ENCODE data around the gene RSRC2. TPM values are rescaled to one million over a fixed set of nuclear protein-coding genes. Genes with fewer than 3 reads are reported as not detected.
"Not testable (repeated sequence)": the region's sequence is repeated elsewhere in the genome, so short reads cannot be mapped to it uniquely, and the experiment has no call there.

RSRC2 gene
- 19.0 and 22.6 TPM in 2 replicates for total RNA-seq

GRCh38 chr12:122526683-122527477 is at the start of gene RSRC2, which contains the start of gene KNTC1:
TSS of gene RSRC2 (minus strand) at chr12:122526936. CDS start at chr12:122526853, 83 bp downstream.
TSS of gene KNTC1 (plus strand) at chr12:122527249. CDS start at chr12:122530064, 2,815 bp downstream.
- DNase-seq (ENCODE audit: low read depth in 2 of 2), result peak; percentile 99 to 100

- DNase-seq (ENCODE audit: low read depth in 2 of 2), result no peak
These were observed 45.1 kb upstream of the RSRC2 start for GRCh38 chr12:122571821-122572220.

GRCh38 chr12:122570006-122570405 is 43.3 kb upstream of the RSRC2 start:
- not testable (repeated sequence) for DNase-seq (ENCODE audit: low read depth in 2 of 2)

- no peak for DNase-seq (ENCODE audit: low read depth in 2 of 2)
These were observed 42.6 kb upstream of the RSRC2 start for GRCh38 chr12:122569288-122569687.

GRCh38 chr12:122566816-122567215 is 40.1 kb upstream of the RSRC2 start:
- not testable (repeated sequence) for DNase-seq (ENCODE audit: low read depth in 2 of 2)

GRCh38 chr12:122563361-122563760 is 36.6 kb upstream of the RSRC2 start:
- no peak for DNase-seq (ENCODE audit: low read depth in 2 of 2)

GRCh38 chr12:122560138-122560537 is 33.4 kb upstream of the RSRC2 start:
- no peak for DNase-seq (ENCODE audit: low read depth in 2 of 2)

- no peak for DNase-seq (ENCODE audit: low read depth in 2 of 2)
These were observed 32.3 kb upstream of the RSRC2 start for GRCh38 chr12:122558745-122559641.

GRCh38 chr12:122547330-122547729 is 20.6 kb upstream of the RSRC2 start:
- peak in 1 of 2 donors; percentile 5 for DNase-seq (ENCODE audit: low read depth in 2 of 2)

- DNase-seq (ENCODE audit: low read depth in 2 of 2), result no peak
These were observed 19.1 kb upstream of the RSRC2 start for GRCh38 chr12:122545855-122546254.

- no peak for DNase-seq (ENCODE audit: low read depth in 2 of 2)
These were observed 17.8 kb upstream of the RSRC2 start for GRCh38 chr12:122544537-122544936.

GRCh38 chr12:122538496-122538895 is 11.8 kb upstream of the RSRC2 start:
- no peak for DNase-seq (ENCODE audit: low read depth in 2 of 2)

GRCh38 chr12:122537021-122537420 is 10.3 kb upstream of the RSRC2 start:
- no peak for DNase-seq (ENCODE audit: low read depth in 2 of 2)

GRCh38 chr12:122533856-122534255 is 7.1 kb upstream of the RSRC2 start:
- no peak for DNase-seq (ENCODE audit: low read depth in 2 of 2)

GRCh38 chr12:122528992-122529391 is 2.3 kb upstream of the RSRC2 start:
- DNase-seq (ENCODE audit: low read depth in 2 of 2), result no peak

- DNase-seq (ENCODE audit: low read depth in 2 of 2), result no peak
These were observed 1.8 kb upstream of the RSRC2 start for GRCh38 chr12:122528582-122528981.

GRCh38 chr12:122527478-122527944 is 775 bp upstream of the RSRC2 start:
- DNase-seq (ENCODE audit: low read depth in 2 of 2), result peak in 1 of 2 donors; percentile 68

- DNase-seq (ENCODE audit: low read depth in 2 of 2), result no peak
These were observed 2.7 kb downstream of the RSRC2 start for GRCh38 chr12:122523846-122524718.

- no peak for DNase-seq (ENCODE audit: low read depth in 2 of 2)
These were observed 3.5 kb downstream of the RSRC2 start for GRCh38 chr12:122523280-122523679.

GRCh38 chr12:122520676-122521075 is 6.1 kb downstream of the RSRC2 start:
- DNase-seq (ENCODE audit: low read depth in 2 of 2), result no peak

GRCh38 chr12:122519418-122519817 is 7.3 kb downstream of the RSRC2 start:
- DNase-seq (ENCODE audit: low read depth in 2 of 2), result no peak
